Urinary bladder (tissue), 4 donors: ENCODE data around the gene ZBED3. TPM values are rescaled to one million over a fixed set of nuclear protein-coding genes. Genes with fewer than 3 reads are reported as not detected.
A peak's percentile ranks its signal among the peaks of the same experiment; 100 is the strongest.

Experiments
- DNase-seq: peaks from one replicate; pipeline ENCODE4 v3.0.0-alpha.2; 2015; ENCODE audit errors: extremely low spot score
- H3K27ac ChIP-seq: one replicate; pipeline ENCODE4 v1.5.1; 2013; ENCODE audit warnings: low read depth, mild to moderate bottlenecking, moderate library complexity
- H3K36me3 ChIP-seq: one replicate; pipeline ENCODE4 v1.6.1; 2013; ENCODE audit warnings: mild to moderate bottlenecking, moderate library complexity; ENCODE audit not compliant: insufficient read depth
- H3K4me1 ChIP-seq: one replicate; pipeline ENCODE4 v1.6.1; 2013; ENCODE audit warnings: mild to moderate bottlenecking, moderate library complexity; ENCODE audit not compliant: insufficient read depth
- H3K4me3 ChIP-seq: one replicate; pipeline ENCODE4 v1.5.1; 2013; ENCODE audit warnings: low read depth, low read length
- WGBS: extraction: QIAGEN DNeasy Blood & Tissue Kit; methylation state at CpG from one replicate; pipeline ENCODE4 v1.1.7; 2013; 5-methylcytosine and 5-hydroxymethylcytosine counted together
- polyA plus RNA-seq: library from polyadenylated mRNA; stranded (reverse); fragments of 200-250 nt; gene quantifications from one replicate; pipeline ENCODE4 v1.2.3, GENCODE V29; 2013
- total RNA-seq: library from RNA; depleted of rRNA; stranded (reverse); fragments of >200 nt; gene quantifications from one replicate; pipeline ENCODE4 v1.2.3, GENCODE V29; 2014
- donor health status: healthy with polysubstance abuse.
- donor health status: healthy.

ZBED3 gene
- total and polyA plus RNA-seq, 2 donors: 4.7 to 4.8 TPM

DNA sequence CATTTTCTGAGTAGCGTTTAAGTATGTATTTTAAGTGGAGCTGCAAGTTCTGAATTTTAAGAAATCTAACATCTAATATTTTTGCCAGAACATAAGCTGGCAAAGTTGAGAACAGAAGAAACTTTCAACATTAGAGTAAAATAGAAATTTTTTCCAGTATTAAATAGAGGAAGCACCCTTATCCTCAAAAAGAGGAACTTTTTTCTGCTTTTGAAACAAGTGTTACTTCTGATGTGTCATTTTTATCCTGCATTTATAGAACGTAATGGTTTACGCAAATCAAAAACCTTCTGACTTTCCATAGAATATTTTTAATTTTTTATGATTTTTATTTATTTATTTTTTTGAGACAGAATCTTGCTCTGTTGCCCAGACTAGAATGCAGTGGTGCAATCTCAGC is 21.8 kb downstream of the ZBED3 start:
- no peak overlapping the region for H3K27ac ChIP-seq
- no peaks in the 10 kb centered on the region for H3K36me3 ChIP-seq
- 90% methylated on average over 3 of the region's 3 CpGs for WGBS

GRCh38 chr5:77064040-77064439 is 23.0 kb downstream of the ZBED3 start:
- H3K4me1 ChIP-seq: no peaks in the 10 kb centered on the region
- WGBS: 87% methylated on average over 3 of the region's 3 CpGs
- H3K27ac ChIP-seq: no peak overlapping the region
- H3K36me3 ChIP-seq: no peaks in the 10 kb centered on the region
- DNase-seq: no peak
- no peak overlapping the region for H3K4me3 ChIP-seq

More for the DNA sequence above, 21.8 kb downstream of the ZBED3 start:
- DNase-seq: no peak
- Histone ChIP-seq H3K4me3 (no peak overlapping the region), H3K4me1 (no peaks in the 10 kb centered on the region)

- no peaks in the 10 kb centered on the region for H3K36me3 ChIP-seq
- no peak overlapping the region for H3K4me3 ChIP-seq
- no peak overlapping the region for H3K27ac ChIP-seq
- 96% methylated on average over 1 of the region's 1 CpG for WGBS
- DNase-seq: no peak
- H3K4me1 ChIP-seq: no peaks in the 10 kb centered on the region
Measured at GRCh38 chr5:77046416-77047073, 40.5 kb downstream of the ZBED3 start.

DNA sequence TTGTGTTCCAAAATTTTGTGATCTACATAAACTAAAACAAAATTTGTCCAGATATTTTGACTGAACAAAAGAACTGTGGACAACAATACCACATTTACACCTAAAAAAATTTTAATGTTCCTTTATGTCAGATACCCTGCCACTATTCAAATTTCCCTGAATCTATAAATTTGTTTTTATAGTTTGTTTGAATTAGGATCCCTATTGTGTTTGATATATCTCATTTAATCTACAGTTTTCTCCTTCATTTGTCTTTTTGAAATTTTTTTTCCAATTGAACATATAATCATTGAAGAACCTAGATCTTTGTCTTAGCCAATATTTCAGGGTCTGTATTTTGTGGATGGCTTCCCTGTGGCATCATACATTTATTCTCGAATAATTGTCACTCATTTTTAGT is 51.1 kb downstream of the ZBED3 start:
- 92% methylated on average over 1 of the region's 1 CpG for WGBS
- Histone ChIP-seq H3K27ac (no peak overlapping the region), H3K4me1 (no peaks in the 10 kb centered on the region), H3K36me3 (no peaks in the 10 kb centered on the region), H3K4me3 (no peak overlapping the region)
- DNase-seq: no peak

- 83% methylated on average over 5 of the region's 5 CpGs for WGBS
- DNase-seq: no peak
- H3K27ac ChIP-seq: no peak overlapping the region
Measured at GRCh38 chr5:77033338-77033737, 53.7 kb downstream of the ZBED3 start.

GRCh38 chr5:77032635-77033034 is 54.5 kb downstream of the ZBED3 start:
- Histone ChIP-seq H3K27ac (no peak overlapping the region), H3K4me1 (no peaks in the 10 kb centered on the region), H3K4me3 (no peak overlapping the region), H3K36me3 (no peaks in the 10 kb centered on the region)
- DNase-seq: no peak
- WGBS: 78% methylated on average over 4 of the region's 4 CpGs

More at GRCh38 chr5:77033338-77033737, 53.7 kb downstream of the ZBED3 start:
- H3K36me3 ChIP-seq: no peaks in the 10 kb centered on the region
- no peaks in the 10 kb centered on the region for H3K4me1 ChIP-seq
- no peak overlapping the region for H3K4me3 ChIP-seq

GRCh38 chr5:77031891-77032290 is 55.2 kb downstream of the ZBED3 start:
- 87% methylated on average over 3 of the region's 3 CpGs for WGBS
- Histone ChIP-seq H3K4me3 (no peak overlapping the region), H3K4me1 (no peaks in the 10 kb centered on the region), H3K36me3 (no peaks in the 10 kb centered on the region), H3K27ac (no peak overlapping the region)
- no peak for DNase-seq

DNA sequence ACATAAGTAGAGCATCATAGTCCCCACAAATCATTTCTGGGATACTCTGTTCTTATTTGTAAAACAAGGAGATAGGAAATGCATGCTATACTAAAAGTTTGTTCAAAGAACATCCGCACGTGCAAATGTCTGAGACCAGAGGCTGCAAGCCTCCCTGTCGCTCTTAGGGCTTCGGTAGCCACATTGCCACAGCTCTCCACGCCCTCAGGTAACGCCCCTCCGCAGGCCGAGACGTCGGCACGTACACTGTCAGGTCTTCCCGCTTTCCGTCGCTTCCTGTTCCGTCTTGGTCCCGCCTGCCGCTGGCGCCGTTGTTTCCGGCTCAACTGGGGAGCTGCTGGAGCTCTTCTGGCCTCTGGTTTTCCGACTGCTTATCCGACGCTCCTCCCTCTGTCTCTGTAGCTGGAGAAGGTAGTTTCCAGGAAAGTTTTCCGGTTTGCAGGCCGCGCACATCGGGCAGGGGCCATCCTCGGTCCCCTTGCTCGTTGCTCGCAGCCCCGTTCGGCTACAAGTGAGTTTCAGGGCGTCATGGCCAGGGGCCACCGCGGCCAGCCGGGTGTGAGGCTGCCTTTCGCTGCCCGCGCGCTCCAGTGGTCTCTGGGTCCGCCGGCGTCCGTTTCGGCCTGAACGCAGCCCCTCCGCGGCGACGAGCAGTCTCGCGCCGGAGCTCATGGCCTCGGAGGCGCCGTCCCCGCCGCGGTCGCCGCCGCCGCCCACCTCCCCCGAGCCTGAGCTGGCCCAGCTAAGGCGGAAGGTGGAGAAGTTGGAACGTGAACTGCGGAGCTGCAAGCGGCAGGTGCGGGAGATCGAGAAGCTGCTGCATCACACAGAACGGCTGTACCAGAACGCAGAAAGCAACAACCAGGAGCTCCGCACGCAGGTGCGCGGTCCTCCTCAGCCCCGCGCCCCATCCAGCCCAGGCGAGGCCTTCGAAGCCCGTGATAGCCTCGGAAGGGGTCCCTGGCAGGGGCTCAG is 56.7 kb downstream of the ZBED3 start, which contains the start of gene AGGF1:
Gene AGGF1 (plus strand): TSS at position 308 of the 975 bp plus-strand sequence. CDS start 363 bp downstream, at position 671.
- H3K4me3 ChIP-seq: peak within 1 kb of the TSS; percentile 88
- H3K27ac ChIP-seq: peak within 1 kb of the TSS; percentile 80
- peak; percentile 92 for DNase-seq
- H3K4me1 ChIP-seq: no peaks in the 10 kb centered on the region
- no peaks in the 10 kb centered on the region for H3K36me3 ChIP-seq
- under 1% methylated on average over 82 of the region's 82 CpGs for WGBS

- Histone ChIP-seq H3K4me3 (peak overlapping the region; percentile 88), H3K36me3 (no peaks in the 10 kb centered on the region), H3K4me1 (no peaks in the 10 kb centered on the region), H3K27ac (no peak overlapping the region)
- 98% methylated on average over 2 of the region's 2 CpGs for WGBS
- DNase-seq: no peak
Measured at GRCh38 chr5:77029376-77029885, 57.7 kb downstream of the ZBED3 start.

GRCh38 chr5:77028631-77029375 is 58.3 kb downstream of the ZBED3 start:
- no peaks in the 10 kb centered on the region for H3K4me1 ChIP-seq
- no peak for DNase-seq
- WGBS: 97% methylated on average over 4 of the region's 4 CpGs
- H3K27ac ChIP-seq: no peak overlapping the region
- no peak overlapping the region for H3K4me3 ChIP-seq
- H3K36me3 ChIP-seq: no peaks in the 10 kb centered on the region

GRCh38 chr5:77024490-77024889 is 62.6 kb downstream of the ZBED3 start:
- H3K27ac ChIP-seq: no peak overlapping the region
- H3K4me1 ChIP-seq: no peaks in the 10 kb centered on the region
- H3K36me3 ChIP-seq: no peaks in the 10 kb centered on the region
- WGBS: 89% methylated on average over 1 of the region's 1 CpG
- DNase-seq: no peak
- H3K4me3 ChIP-seq: no peak overlapping the region

DNA sequence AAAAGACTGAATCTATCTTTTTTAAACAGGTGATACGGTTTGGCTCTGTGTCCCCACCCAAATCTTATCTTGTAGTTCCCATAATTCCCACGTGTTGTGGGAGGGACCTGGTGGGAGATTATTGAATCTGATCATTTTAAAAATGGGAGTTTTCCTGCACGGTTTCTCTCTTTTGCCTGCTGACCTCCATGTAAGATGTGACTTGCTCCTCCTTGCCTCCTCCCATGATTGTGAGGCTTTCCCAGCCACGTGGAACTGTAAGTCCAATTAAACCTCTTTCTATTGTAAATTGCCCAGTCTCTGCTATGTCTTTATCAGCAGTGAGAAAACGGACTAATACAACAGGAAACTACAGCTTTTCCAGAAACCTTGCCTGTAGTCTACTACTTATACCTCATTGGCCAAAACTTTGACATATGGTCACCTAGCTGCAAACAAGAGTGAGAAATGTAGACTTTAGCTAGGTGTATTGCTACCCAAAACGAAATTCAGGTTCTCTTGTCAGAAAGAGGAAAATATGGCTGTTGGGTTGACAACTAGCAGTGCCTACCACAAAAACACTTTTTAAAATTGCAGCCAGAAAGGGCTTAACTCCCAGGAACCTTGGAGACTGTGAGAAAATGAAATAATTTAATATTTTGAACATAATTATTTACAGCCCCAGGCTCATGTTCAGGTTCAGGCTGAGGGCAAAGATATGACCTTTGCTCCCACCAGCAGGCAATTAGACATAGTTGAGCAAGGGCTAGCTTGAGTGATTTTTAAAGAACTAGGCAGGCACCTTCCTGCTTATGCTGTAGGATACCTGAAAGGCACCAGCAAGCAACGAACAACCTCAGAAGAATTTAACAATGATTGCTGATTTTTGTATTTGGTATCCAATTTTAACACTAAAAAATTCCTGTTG is 64.3 kb downstream of the ZBED3 start:
- DNase-seq: no peak
- 55% methylated on average over 7 of the region's 7 CpGs for WGBS
- H3K4me1 ChIP-seq: no peaks in the 10 kb centered on the region

More for the DNA sequence above, 64.3 kb downstream of the ZBED3 start:
- no peak overlapping the region for H3K4me3 ChIP-seq
- no peaks in the 10 kb centered on the region for H3K36me3 ChIP-seq
- H3K27ac ChIP-seq: no peak overlapping the region
